Mesenteric fat pad (tissue), 1 donor: ENCODE results near the gene MED13L. TPM values are rescaled to one million over a fixed set of nuclear protein-coding genes. Genes with fewer than 3 reads are reported as not detected.
"Not testable (repeated sequence)": the region's sequence is repeated elsewhere in the genome, so short reads cannot be mapped to it uniquely, and the experiment has no call there.

Source experiments
- DNase-seq: peaks from one replicate; pipeline ENCODE4 v3.0.0-alpha.2; 2020; ENCODE audit warnings: low spot score
- total RNA-seq: library from RNA; stranded (reverse); fragmentation: NEBNext Ultra II Directional; extraction: Animal tissue kit (Norgen Biotek cat#: 25700); gene quantifications from one replicate; pipeline ENCODE4 v1.2.1, GENCODE V29; 2021
- donor health status: DM: yes; HTN: yes; CAD: no.

Gene MED13L
- total RNA-seq, 1 donor from 2014 or later = 136 TPM

- no peak for DNase-seq
Measured at GRCh38 chr12:116303929-116304328, 26.4 kb upstream of the MED13L start.

DNA sequence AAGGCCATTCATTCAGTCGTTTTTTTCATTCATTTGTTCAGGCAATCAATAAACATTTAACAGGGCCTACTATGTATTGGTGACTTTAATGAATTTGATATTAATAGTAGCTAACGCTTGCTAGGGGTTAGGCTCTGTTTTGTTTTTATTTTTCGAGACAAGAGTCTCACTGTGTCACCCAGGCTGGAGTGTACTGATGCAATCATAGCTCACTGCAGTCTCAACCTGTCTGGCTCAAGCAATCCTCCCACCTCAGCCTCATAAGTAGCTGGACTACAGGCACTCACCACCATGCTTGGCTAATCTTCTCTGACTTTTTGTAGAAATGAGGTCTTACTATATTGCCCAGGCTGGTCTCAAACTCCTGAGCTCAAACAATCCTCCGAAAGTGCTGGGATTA, 25.6 kb upstream of the MED13L start:
- DNase-seq = no peak

- no peak for DNase-seq
Measured at GRCh38 chr12:116302166-116303058, 24.9 kb upstream of the MED13L start.

GRCh38 chr12:116301621-116302020, 24.1 kb upstream of the MED13L start:
- no peak for DNase-seq

GRCh38 chr12:116299665-116300328, 22.3 kb upstream of the MED13L start:
- DNase-seq = no peak

DNA sequence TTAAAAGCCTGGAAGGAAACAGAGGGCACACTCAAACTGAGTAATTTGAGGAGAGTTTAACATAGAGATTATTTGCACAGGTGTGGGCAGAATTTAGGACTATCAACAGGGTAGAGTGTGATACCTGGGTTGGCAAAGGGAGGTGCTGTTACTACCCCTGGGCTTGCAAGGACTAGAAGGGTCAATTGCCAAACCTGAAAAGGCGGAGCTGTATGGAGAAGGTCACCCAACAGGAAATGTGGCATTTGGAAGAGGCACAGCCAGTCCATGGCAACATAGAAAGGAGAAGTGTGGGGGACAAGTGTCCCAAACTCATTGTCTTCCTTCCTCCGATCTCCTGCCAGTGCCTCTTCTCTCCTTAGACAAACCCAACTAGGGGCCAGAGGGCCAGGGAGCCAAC, 21.6 kb upstream of the MED13L start:
- DNase-seq = no peak

GRCh38 chr12:116298578-116298977, 21.1 kb upstream of the MED13L start:
- DNase-seq = no peak

GRCh38 chr12:116297224-116297834, 19.8 kb upstream of the MED13L start:
- DNase-seq = no peak

GRCh38 chr12:116295327-116296263, 18.1 kb upstream of the MED13L start:
- no peak for DNase-seq

DNA sequence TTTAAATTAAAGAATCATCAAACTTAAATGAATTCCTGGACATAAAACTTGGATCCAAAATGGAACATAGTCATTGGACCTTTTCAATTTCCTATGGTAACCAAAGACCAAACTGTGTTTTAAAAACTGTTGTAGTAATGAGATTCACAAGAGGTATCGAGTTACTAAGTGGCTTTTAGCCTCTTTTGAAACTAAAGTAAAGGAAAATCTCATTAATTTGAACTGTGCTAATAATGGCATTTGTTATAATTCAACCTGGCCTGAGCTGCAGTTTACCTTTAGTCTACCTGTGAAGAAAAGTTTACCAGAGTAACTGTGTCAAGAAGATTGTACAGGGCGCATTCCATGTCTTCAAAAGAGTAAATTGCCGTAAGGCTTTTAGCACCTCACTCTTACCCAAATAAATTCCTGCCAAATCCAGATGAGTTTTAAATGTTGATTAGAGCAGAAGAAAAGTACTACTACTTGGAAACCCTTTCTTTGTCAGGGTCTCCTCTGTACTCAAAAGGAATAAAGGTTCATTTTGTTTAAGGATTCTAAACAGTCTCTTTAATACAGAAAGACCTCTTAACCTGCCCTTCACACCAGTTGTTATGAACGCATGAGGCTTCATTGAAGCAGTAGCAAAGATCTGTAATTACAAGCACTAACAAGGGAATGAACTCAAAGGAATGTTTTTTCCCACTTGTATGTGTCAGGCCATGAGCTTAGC, 17.1 kb upstream of the MED13L start:
- DNase-seq = no peak

- DNase-seq = no peak
Measured at GRCh38 chr12:116293687-116294453, 16.4 kb upstream of the MED13L start.

DNA sequence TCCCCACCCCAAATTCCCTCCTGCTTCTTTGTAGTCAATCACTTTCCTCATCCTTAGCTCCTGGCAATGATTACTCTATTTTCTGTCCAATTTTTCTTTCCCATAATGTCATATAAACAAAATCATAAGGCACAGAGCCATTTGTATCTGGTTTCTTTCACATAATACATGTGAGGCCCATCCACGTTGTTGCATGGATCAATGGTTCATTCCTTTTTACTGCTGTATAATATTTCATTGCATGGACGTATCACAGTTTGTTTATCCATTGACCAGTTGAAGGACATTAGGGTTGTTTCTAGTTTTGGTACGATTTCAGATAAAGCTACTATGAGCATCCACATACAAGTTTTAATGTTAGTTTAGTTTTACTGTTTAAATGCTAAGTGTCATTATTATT, 13.7 kb upstream of the MED13L start:
- DNase-seq = no peak

GRCh38 chr12:116288735-116289134, 11.2 kb upstream of the MED13L start:
- no peak for DNase-seq

DNA sequence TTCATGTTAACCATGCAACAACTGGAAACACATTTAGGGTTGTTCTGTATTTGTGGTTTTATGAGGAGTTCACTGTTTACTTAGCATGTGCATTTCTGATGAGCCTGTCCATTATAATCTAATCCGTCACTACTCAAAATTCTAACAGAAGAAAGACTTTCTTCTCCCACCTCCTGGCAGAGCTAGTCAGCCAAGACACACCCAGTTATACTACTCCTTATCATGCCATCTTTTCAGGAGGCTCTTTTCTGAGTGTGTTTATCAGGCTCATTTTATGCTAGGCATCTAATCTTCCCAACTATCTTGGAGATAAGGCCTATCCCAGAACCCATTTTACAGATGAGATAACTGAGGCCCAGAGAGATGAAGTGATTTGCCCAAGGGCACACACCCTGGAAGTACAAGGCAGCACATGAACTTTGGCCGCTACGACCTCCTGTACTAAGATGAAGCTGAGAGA, 10.4 kb upstream of the MED13L start:
- DNase-seq = no peak

GRCh38 chr12:116284396-116284795, 6.9 kb upstream of the MED13L start:
- DNase-seq = no peak

DNA sequence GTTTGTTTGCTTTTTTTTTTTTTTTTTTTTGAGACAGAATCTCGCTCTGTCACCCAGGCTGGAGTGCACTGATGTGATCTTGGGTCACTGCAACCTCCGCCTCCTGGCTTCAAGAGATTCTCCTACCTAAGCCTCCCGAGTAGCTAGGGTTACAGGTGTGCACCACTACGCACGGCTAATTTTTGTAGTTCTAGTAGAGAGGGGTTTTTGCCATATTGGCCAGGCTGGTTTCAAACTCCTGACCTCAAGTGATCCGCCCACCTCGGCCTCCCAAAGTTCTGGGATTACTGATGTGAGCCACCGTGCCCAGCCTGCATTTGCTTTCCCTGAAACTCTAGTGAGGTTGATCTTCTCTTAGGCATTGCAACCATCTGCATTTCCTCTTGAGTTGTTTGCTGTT, 6.4 kb upstream of the MED13L start:
- DNase-seq = not testable (repeated sequence)

DNA sequence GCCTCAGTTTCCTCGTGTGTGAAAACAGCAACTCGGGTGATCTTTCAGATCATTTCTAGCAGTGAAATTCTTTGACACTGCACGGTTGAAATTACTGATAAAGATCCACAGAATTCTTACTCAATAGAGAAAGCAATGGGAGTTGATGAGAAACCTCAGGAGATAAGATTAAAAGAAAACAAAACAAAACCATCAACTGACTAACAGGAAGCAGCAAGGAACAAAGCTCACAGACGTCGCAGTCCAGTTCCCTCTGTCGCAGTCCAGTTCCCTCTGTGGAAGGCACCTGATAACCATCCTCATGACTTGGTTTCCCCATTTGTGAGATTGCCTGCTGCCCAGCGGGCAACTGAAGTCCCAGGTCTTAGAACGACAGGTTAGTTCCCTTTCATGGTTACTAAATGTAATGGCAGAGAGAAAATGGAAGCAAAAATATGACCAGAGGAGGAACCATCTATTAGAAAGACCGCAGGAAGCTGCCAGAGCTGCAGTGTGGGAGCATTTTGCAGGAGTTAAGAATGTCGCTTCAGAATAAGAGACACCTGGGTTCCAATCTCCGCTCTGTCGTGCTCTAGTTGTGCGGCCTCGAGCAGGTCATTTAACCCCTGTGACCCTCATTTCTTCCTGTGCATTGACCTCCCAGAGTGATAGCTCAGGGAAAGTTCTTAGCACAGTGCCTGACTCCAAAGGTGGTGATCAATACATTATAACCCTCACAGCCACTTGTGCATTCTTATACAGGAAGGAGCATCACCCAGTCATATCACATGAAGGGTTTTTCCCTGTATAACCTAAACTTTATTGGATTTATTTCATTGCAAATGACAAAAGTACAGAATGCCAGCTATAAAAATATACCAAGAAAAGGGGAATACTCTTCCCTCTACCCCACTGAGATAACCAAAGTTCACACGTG, 5.1 kb upstream of the MED13L start:
- DNase-seq = no peak

GRCh38 chr12:116280595-116281290, 3.2 kb upstream of the MED13L start:
- no peak for DNase-seq
